Amygdala (tissue), 56 donors: Measurements from ENCODE around the gene DNAJC4.
"Not testable (repeated sequence)": the region's sequence is repeated elsewhere in the genome, so short reads cannot be mapped to it uniquely, and the experiment has no call there.

Source experiments
- DNase-seq, 56 donors: peaks; one replicate each; lab custom pipeline; 2025; lab: John Stamatoyannopoulos, UW

Gene DNAJC4

DNA sequence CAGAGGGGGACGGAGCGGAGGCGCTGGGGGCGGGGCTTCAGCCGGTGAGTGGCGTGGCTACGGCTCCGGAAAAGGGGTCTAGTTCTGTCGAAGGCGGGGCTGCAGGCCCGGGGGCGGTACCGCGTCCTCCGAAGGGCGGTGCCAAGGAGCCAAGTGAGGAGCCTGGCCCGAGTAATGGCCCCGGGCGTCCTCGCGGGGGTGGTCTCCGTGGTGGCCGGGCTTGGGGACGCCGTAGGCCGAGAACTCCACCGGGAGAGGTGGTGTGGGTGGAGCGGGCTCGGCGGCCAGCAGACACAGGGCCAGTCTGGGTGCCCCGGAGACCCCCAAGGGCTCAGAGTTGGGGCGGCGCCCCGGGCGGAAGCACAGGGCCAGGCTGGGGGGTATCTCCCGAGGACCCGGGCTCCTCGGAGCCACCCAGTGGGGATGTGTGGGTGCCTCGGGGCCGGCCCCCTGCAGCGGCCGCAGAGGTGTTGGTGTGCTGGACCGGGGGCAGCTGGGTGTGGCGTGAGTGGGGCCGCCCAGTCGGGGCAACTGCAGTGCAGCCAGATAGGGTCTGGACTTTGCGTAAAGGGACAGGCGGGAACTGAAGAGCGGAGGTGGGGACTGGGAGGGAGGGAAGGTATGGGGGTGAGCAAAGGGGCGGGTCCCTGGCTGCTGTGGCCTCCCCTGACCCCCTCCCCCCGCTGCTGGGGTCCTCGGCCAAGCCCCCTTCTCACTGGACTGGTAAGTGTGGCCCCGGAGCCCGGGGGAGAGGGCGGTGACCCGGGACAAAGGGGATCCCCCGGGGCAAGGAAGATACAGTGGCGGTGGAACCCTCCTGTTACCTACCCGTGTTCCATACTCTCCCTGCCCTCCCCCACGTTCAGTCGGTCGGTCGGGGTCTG is 11.4 kb downstream of the DNAJC4 start:
- DNase-seq: peak in 1 of 56 donors; percentile 48

DNA sequence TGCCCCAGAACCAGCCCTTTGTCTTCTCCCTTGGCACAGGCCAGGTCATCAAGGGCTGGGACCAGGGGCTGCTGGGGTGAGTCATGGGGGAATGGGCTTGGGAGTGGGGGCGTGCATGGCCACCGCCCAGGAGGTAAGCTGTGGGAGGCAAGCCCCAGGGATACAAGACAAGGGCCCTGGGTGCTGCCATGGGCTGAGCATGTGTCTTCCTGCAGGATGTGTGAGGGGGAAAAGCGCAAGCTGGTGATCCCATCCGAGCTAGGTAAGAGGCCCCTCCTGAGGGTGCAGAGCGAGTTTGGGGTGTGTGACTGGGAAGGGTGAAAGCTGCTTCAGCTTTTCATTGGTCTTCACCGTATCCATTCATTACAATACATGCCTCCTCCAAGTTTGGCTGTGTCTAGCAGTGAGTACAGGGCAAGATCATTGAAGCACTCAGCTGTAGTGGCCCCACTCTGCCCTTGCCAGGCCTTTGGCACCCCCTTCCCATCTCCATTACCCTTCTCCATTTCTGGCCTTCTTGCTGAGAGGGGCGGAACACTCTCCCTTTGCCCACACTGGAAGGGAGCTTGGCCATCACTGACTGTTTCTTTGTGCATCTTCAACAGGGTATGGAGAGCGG is 13.0 kb downstream of the DNAJC4 start:
- no peak for DNase-seq

DNA sequence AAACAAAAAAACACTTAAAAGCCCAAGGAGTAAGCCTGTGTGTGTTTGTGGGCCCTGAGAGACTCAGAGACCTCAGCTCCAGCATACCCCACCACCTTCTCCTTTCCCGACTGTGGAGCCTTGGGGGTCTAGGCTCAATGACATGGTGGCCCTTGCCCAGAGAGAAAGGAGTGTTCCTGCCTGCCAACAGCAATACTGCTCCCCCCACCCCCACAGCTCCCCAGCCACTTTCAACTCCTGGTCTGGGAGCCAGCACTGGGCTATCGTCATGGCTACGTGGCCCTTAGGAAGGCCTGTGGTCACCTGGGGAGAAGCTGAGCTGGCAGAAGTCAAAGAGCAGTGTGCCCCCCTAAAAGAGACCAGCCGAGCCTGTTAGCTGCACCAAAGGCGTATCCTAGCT is 13.8 kb downstream of the DNAJC4 start:
- DNase-seq: no peak

DNA sequence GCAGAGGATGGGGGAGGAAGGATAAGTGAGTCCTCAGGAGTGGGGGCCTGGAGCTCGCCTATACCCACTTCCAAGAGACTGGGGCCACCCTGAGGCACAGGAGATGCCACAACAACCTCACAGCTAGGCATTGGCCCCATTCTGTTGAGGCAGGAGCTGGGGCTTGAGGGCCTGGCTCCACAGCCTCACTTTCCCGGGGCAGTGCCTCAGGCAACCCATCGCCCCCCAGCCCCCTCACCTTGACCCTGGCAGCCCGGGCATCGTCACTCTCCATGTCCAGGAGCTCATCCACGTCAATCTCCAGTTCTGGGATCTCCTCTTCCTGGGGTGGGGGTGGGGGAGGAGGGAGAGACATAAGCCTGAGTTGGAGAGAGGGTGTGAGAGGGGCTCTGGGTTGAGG is 14.6 kb downstream of the DNAJC4 start:
- peak in 1 of 56 donors; percentile 14 for DNase-seq

DNA sequence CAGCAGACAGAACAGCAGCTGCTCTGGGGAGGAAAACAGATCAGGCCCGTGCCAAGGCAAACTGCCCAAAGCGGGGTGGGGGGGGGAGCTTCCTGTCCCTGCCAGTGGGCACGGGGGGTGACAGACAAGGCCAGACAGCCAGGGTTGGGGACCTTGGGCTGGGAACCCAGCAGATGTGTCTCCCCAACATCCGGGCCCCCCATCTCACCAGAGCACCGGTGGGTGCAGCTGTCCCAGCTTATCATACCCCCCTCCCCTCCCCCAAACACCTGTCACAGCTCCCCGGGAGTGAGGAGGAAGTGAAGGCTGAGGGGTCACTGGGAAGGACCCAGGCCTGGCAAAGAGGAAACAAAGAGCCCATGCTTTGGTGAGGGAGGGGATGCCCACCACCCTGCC is 15.1 kb downstream of the DNAJC4 start:
- peak in 24 of 56 donors; percentile 16 to 64 (median 40) for DNase-seq

DNA sequence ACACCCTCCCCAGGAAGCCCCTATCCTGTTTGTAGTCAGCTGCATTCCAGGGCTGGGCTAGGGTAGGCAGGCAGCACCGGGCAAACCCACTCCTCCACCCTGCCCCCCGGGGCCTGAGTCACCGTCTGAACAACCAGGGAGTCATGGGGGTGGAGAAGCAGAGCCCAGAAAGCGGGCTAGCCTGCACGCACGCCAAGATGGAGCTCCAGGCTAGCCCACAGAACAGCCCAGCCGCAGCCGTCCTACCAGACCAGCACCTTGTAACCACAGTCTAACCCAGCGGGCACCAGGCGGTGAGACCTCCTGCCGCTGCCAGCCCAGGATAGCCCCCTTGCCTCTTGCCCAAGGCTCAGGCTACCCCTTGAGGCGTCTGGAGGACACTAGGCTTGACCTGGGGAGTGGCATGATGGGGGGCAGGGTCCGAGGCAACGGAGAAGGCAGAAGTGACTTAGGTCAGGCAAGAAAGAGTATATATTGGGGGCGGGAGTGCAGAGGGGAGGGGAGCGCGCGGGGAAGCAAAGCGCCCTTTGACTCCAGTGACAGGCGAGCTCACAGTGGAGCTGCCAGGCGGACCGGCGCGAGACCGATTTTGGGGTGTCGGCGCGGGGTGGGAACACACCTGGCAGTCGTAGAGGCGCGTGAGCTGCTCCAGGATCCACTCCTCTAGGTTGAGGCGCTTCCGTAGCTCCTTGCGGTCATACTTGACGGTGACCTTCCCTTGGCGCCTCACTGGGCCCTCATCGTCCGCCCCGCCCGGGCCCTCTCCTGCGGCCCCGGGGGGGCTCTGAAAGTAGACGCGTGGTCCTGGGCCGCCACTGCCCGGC is 15.7 kb downstream of the DNAJC4 start:
- DNase-seq: peak in 18 of 56 donors; percentile 11 to 55 (median 36)

DNA sequence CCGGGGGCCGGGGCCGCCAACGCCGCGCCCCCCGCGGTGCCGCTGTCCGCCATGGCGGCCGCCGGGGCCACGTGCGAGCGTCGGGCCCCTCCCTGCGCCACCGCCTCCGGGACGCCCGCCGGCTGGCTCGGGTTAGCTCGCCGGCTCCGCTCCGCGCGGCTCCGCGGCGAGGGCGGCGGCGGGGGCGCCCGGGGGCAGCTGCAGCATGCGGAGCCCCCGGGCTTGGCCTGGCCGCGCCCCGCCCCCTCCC is 16.2 kb downstream of the DNAJC4 start:
- DNase-seq: not testable (repeated sequence)

DNA sequence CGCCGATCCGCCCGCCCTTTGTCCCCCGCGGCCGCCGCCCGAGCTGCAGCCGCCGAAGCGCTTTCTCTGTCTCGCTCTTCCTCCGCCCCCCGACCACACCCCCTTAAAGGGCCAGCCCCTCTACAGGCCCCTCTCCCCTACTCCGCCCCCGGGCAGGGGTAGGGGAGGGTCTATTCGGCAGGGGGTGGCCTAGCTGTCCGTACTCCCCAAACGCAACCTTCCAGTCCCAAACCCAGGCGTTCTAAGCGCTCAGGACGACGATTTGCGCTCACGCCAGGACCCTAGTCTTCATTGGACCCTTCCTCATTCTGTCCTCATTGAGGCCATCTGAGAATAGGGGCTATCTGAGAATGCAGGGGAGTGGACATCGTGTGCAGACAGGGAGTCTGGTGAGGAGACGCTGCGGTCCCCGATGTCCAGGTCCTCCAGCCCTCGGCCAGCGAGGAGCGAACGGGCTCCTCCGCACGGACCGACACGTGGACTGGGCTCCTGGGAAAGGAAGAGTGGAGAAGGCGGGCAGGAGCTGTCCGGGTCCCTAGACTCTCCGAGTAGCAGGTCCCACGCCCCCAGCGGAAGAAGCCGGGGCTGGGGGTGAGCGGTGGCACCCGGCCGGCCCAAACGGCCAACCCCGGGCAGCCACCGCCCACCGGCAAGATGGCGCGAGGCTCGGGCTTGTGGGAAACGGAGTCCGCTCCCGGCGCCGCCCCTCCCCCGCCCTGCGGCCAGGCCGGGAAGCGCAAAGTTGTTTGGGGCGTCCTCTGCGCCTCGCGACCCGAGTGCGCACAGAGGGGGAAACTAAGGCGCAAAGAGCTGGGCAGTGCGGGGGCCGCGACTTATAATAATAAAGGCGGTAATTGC is 16.8 kb downstream of the DNAJC4 start, which contains the start of gene PPP1R14B:
Gene PPP1R14B (minus strand): TSS at position 73 of the 858 bp plus-strand sequence. CDS start 270 bp downstream, outside the sequence.
- peak in 53 of 56 donors; percentile 36 to 90 (median 73) for DNase-seq

DNA sequence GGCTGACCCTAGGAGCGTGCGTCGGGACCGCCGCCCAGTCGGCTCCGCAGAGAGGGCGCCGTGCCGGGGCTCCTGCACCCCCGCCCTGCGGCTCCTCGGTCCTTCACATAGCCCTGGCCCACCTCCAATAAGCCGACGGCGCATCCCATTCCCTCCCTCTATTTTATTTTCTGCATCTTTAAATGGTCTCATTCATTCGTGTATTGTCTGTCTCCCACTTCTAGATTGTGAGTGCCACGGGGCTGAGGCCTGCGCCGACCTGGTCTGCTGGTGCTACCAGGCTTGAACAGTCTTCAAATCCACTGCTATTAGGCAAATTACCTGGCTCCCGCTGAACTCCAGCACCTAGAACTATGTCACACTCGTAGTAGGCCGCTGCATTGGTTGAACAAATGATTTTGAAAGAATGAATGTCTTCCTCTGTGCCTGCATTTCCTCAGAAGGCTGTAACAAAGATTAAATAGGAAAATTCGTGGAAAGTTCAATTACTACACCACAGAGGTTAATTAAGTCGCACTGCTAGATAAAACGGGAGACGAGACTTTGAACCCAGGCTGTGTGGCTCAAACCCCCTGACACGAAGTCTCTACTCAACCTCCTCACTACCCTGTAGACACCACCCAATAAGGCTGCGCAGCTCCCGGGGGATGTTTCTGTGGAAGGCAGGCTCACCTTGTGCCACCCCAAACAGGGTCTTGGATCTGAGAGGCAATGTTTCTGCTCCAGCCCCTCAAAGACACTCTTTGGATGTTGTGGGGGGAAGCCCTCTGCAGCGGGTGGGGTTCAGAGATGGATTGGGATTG is 17.6 kb downstream of the DNAJC4 start:
- peak in 1 of 56 donors; percentile 84 for DNase-seq

DNA sequence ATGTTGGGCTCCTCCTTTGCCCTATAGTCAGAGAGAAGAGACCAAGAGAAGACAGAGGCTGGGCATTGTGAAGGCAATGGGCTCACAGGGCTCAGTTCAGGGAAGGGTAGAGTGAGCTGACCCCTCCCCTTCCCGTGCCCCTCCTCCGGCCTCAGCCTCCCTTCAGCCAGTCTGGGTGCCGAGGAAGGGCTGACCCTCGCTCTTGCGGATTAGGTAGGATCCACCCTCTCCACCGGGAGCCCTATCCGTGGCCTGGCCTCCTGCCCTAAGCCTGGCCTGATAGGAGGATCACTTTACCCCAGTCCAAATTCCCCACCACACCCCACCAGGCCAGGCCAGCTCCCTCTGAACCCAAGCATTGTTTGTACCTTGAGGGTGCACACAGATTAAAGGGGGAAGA is 18.2 kb downstream of the DNAJC4 start:
- no peak for DNase-seq

DNA sequence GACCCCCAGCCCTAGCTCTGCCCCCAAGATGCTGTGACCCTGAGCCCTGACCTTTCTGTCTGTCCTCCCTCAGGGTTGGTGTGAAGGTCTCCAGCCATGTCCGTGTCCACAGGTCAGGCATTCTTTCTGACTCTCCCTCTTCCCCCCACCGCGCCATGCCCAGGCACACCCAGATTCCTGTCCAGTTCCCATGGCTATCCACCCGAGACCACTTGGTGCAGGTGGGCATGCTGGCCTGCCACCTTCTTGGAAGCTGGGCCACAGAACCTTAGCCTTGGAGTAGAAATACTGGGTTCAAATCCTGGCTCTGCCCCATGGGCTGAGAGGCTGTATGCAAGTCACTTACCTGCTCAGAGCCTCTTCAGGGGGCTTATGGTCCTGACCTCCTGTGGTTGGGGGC is 18.7 kb downstream of the DNAJC4 start:
- no peak for DNase-seq

DNA sequence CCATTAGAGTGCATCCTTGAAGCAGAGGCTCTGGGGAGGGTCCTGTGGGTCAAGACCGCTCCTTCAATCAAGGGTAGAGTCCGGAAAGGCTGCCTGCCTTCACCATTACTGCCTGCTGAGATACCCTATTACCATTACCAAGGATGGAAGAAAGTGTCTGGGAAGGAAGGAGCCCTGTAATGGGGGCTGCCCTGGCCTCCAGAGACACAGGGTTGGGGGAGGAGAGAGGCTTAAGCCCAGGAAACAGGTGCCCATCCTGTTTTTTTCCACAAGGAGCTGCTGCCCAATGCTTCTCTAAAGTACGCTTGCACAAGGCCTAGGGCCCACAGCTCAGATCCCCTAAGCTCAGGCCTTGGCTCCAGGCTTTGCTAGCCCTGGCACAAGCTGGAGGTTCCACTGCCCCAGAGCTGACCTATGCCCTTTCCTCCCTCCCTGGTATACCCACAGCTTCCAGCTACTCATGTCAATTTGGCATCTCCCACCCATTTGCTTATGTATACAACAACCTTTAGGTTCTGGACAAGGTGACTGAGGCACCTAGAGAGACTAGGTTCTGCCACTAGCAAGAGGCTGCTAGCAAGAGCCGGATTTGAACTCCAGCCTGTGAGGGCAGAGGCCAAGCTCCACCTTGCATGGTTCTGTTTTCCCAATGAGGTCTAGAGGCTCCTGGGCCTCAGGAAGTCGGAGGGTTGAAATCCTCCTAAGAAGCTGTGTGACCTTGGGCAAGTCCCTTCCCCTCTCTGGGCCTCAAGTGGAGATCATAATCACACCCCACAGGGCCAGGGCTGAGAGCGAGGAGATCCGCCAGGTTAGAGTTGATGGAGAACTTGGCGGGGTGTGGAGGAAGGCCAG is 19.4 kb downstream of the DNAJC4 start:
- no peak for DNase-seq

DNA sequence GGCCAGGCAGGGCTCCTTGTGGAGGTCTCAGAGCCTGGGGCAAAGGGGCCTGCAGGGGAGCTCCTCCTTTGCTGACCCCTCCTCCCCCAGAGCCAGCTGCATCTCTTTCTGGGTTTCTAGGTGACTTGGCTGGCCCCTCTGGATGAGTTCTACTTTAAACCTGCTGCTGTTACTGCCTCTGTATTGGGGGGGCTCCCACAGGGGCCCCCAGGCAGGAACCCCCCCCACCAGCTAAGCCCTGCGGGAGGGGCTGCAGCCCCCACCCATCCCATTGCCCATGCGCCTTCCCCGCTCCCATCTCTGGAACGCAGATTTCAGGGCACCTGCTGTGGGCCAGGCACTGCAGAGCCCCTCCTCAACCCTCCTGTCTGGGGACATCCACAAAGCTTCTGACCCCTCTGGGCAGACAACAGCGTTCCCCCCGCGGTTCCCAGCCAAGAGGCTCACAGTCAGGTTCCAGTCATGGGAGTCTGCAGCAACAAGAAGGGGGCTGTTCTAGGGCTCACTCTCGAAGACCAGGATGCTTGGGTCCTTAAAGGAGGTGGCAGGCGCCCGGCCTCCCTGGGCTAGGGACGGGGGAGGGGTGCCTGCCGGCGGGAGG is 20.2 kb downstream of the DNAJC4 start:
- DNase-seq: no peak

DNA sequence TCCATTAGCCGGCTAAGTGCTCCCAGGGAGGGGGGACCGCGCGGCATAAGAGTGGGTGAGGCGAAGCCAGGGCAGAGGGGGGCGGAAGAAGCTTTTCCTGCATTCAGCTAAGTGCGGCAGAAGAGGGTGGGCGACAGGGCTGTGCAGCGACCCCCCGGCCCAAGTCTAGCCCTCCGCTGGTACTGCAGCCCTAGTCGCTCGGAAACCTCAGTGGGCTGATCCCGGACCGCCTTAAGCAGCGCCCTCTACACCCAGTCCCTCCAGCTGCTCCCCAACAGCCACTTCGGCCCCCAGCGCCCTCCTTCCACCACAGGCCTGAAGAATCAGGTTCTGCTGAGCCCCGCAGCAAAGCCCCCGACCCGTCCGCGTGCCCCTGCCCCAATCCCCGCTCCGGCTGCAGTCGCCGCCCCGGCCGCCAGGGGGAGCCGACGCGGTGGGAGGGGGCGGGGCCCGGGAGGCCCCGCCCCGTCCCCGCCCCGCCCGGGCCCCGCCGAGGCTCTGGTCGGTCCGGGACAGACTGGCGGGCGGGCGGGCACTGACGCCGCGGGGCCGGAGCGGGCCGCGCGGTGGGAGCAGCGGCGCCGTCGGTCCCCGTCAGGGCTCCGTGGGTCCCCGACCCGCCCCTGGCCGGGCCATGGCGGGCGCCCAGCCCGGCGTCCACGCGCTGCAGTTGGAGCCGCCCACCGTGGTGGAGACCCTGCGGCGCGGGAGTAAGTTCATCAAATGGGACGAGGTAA is 20.8 kb downstream of the DNAJC4 start, which contains the start of gene PLCB3:
Gene PLCB3 (plus strand): TSS at position 515 of the 737 bp plus-strand sequence. CDS start 120 bp downstream, at position 635.
- peak in 26 of 56 donors; percentile 18 to 69 (median 38) for DNase-seq

DNA sequence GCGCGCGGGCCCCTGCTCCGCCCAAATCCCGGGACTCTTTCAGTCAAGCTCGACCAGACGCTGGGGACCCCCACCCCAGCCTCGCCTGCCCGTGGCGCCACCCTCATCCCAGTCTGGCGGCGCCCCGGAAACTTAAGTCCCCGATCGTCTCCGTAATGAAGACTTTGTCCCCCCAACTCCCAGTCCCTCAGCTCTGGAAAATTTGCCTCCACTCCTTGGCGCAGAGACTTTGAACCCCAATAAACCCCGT is 21.3 kb downstream of the DNAJC4 start:
- DNase-seq: no peak

DNA sequence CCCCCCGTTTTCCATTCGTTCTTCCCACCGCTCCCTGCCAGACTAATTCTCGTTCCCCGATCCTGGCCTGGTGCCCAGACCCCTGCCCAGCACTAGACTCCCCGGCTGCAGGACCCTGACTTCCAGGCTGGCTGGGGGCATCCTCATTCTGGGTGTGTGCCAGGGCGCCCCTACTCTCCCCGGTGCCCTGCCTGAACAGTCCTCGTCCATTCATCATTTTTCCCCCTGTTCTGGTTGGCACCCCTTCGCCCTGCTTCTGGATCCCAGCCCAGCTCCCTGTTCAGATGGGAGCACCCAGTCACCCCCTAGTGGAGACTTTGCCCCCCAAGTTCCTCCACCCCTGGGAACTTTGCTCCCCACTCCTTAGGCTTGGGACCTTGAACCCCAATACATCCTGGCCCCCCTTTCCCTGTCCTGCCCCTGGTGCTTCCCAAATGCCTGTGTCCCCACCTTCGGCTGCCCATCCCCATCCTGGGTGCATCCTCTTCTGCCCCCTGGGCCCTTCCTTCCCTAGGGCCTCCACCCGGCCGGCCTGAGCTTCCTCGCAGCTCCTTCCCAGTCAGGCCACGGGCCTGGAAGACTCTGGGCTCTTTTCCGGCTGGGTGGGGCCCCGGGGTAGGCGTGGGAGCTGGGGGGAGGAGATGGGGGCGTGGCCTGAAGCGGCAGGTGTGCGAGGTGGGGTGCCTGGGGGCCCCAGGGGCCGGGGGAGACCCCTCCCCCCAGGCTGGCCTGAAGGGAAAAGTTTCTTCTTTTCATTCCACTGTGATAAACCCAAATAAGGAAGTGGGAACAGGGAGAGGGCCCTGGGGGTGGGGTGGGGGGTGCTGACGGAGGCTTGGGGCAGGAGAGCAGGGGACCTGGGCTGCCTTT is 21.9 kb downstream of the DNAJC4 start:
- DNase-seq: peak in 3 of 56 donors; percentile 13 to 40 (median 18)
